ENCODE results near the gene FRYL. TPM values are rescaled to one million over a fixed set of nuclear protein-coding genes. Genes with fewer than 3 reads are reported as not detected.

Gene FRYL
- total RNA-seq, 1 experiment from 2014 or later = 53.9 TPM

DNA sequence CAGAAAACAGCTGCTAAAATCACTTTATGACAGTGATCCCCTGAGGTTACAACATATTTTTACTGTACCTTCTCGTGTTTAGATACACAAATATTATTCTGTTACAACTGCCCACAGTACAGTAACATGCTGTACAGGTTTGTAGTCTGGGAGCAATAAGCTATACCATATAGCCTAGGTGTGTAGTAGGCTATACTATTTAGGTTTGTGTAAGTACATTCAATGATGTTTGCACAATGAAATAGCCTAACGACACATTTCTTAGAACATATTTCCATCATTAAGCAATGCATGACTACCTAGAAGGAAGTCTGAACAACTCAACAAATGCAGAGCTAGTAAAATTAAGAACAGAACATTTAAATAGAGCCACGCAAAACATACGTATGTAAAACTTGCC is 177.3 kb downstream of the FRYL start:
- Mint-ChIP-seq H3K4me1 (ENCODE audit: insufficient read depth, unreplicated experiment) (peaks cover 10% of the 10 kb centered on the region), H3K4me3 (ENCODE audit: unreplicated experiment) (no peak overlapping the region), H3K27me3 (ENCODE audit: insufficient read depth, unreplicated experiment) (no peaks in the 10 kb centered on the region), H3K9me3 (ENCODE audit: unreplicated experiment) (no peaks in the 10 kb centered on the region), H3K36me3 (ENCODE audit: insufficient read depth, unreplicated experiment) (peaks cover 30% of the 10 kb centered on the region), H3K27ac (ENCODE audit: low read depth, unreplicated experiment) (no peak overlapping the region)
- no peak for DNase-seq (ENCODE audit: unreplicated experiment)
- TF ChIP-seq, protein P1, sequence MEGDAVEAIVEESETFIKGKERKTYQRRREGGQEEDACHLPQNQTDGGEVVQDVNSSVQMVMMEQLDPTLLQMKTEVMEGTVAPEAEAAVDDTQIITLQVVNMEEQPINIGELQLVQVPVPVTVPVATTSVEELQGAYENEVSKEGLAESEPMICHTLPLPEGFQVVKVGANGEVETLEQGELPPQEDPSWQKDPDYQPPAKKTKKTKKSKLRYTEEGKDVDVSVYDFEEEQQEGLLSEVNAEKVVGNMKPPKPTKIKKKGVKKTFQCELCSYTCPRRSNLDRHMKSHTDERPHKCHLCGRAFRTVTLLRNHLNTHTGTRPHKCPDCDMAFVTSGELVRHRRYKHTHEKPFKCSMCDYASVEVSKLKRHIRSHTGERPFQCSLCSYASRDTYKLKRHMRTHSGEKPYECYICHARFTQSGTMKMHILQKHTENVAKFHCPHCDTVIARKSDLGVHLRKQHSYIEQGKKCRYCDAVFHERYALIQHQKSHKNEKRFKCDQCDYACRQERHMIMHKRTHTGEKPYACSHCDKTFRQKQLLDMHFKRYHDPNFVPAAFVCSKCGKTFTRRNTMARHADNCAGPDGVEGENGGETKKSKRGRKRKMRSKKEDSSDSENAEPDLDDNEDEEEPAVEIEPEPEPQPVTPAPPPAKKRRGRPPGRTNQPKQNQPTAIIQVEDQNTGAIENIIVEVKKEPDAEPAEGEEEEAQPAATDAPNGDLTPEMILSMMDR (IDR thresholded peaks at IDR 0.05; ENCODE audit: unreplicated experiment) = no peak
- no TSS peak for BruUV-seq (replicated peaks)
- intact Hi-C loops (cut with micrococcal nuclease) = no loop called here
- POLR2A ChIA-PET = interaction anchor here (0.8 to 1.1 kb wide), 3 partner anchors 12 to 97 kb away, joined by 3 read pairs; no protein-coding TSS in a partner anchor
- CTCF ChIA-PET = interaction anchor here (0.7 kb wide), 1 partner anchor 24 kb away, joined by 3 read pairs; no protein-coding TSS in a partner anchor

DNA sequence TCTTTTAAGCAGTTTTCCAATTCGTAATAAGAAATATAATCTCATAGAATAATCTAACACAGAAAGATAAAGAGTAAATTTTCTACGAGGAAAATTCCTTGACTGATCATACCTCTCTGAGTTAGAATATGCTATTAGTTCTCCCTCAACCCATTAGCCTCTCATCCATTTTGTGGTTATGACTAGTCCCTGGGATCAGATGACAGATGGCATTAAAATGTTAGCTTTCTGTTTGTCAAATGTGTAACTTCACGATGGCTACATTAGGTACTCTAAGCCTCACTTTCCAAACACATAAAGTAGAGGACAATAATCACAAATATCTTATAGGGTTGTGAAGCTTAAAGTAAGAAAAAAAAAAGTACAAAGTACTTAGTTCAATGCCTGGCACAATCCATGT is 177.9 kb downstream of the FRYL start:
- H3K27me3 Mint-ChIP-seq (ENCODE audit: insufficient read depth, unreplicated experiment) = no peaks in the 10 kb centered on the region
- H3K4me3 Mint-ChIP-seq (ENCODE audit: unreplicated experiment) = no peak overlapping the region
- H3K9me3 Mint-ChIP-seq (ENCODE audit: unreplicated experiment) = no peaks in the 10 kb centered on the region
- BruUV-seq (replicated peaks) = no TSS peak
- H3K27ac Mint-ChIP-seq (ENCODE audit: low read depth, unreplicated experiment) = no peak overlapping the region
- DNase-seq (ENCODE audit: unreplicated experiment) = peak; percentile 30
- POLR2A ChIA-PET = interaction anchor here (1.1 kb wide), 3 partner anchors 13 to 177 kb away, joined by 3 to 4 read pairs (median 3); no protein-coding TSS in a partner anchor
- H3K36me3 Mint-ChIP-seq (ENCODE audit: insufficient read depth, unreplicated experiment) = peaks cover 25% of the 10 kb centered on the region
- H3K4me1 Mint-ChIP-seq (ENCODE audit: insufficient read depth, unreplicated experiment) = peaks cover 10% of the 10 kb centered on the region
- intact Hi-C loops (cut with micrococcal nuclease) = no loop called here
- CTCF ChIA-PET = interaction anchor here (0.7 kb wide), 1 partner anchor 23 kb away, joined by 3 read pairs; no protein-coding TSS in a partner anchor
- TF ChIP-seq, protein P1 (IDR thresholded peaks at IDR 0.05; ENCODE audit: unreplicated experiment) = no peak

DNA sequence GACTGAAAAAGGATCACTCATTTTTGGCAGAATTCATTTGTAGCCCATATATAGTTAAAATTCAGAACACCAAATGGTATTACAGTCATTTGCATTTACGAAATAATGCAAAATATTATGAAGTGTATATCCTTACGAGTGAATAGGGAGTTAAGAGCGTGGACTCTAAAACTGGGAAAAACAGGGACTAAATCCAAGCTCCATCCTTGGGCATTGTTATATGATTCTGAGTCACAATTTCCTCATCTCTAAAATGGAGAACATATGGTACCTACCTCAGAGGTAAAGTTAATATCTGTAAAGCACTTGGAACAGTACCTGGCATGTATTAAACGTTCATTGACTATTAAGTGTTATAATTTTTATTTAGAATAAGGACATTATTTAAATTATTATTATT is 183.7 kb downstream of the FRYL start:
- BruUV-seq (replicated peaks) = no TSS peak
- Mint-ChIP-seq H3K9me3 (ENCODE audit: unreplicated experiment) (no peaks in the 10 kb centered on the region), H3K4me3 (ENCODE audit: unreplicated experiment) (no peak overlapping the region), H3K27ac (ENCODE audit: low read depth, unreplicated experiment) (no peak overlapping the region), H3K36me3 (ENCODE audit: insufficient read depth, unreplicated experiment) (peaks cover 36% of the 10 kb centered on the region), H3K27me3 (ENCODE audit: insufficient read depth, unreplicated experiment) (no peaks in the 10 kb centered on the region), H3K4me1 (ENCODE audit: insufficient read depth, unreplicated experiment) (no peaks in the 10 kb centered on the region)
- POLR2A ChIA-PET = interaction anchor here (0.8 kb wide), 1 partner anchor 39 kb away, joined by 3 read pairs; no protein-coding TSS in a partner anchor
- no peak for DNase-seq (ENCODE audit: unreplicated experiment)
- CTCF ChIA-PET = no interaction called here
- intact Hi-C loops (cut with micrococcal nuclease) = no loop called here
- TF ChIP-seq, protein P1 (IDR thresholded peaks at IDR 0.05; ENCODE audit: unreplicated experiment) = no peak

DNA sequence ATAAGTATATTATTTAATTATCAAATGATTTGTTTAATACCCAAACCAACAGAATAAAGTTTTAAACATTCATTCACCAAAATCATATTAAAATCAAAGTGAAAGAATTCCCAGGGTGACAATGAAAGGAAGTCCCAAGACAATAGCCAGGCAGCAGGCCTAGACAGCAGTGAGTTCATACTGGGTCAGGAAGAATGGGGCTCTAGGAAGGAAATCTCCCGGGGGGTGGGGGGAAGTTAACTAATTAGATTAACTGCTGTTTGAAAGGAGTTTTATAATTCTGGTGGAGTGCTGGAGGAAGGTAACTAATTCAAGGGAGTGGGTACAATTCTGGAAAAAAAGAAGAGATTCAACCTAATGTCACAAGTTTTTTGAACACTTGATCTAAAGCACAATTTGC is 185.9 kb downstream of the FRYL start:
- POLR2A ChIA-PET = interaction anchor here (0.6 kb wide), 1 partner anchor 81 kb away, joined by 3 read pairs; no protein-coding TSS in a partner anchor
- Mint-ChIP-seq H3K9me3 (ENCODE audit: unreplicated experiment) (no peaks in the 10 kb centered on the region), H3K4me3 (ENCODE audit: unreplicated experiment) (no peak overlapping the region), H3K27ac (ENCODE audit: low read depth, unreplicated experiment) (no peak overlapping the region), H3K27me3 (ENCODE audit: insufficient read depth, unreplicated experiment) (no peaks in the 10 kb centered on the region), H3K4me1 (ENCODE audit: insufficient read depth, unreplicated experiment) (no peaks in the 10 kb centered on the region), H3K36me3 (ENCODE audit: insufficient read depth, unreplicated experiment) (peaks cover 43% of the 10 kb centered on the region)
- intact Hi-C loops (cut with micrococcal nuclease) = no loop called here
- TF ChIP-seq, protein P1 (IDR thresholded peaks at IDR 0.05; ENCODE audit: unreplicated experiment) = no peak
- DNase-seq (ENCODE audit: unreplicated experiment) = no peak
- no TSS peak for BruUV-seq (replicated peaks)
- CTCF ChIA-PET = interaction anchor here (1.3 kb wide), 1 partner anchor 15 kb away, joined by 7 read pairs; no protein-coding TSS in a partner anchor
